Astrocyte of the cerebellum (primary cell): ENCODE measurements around the gene GNPDA2.
"Not testable (repeated sequence)": the region's sequence is repeated elsewhere in the genome, so short reads cannot be mapped to it uniquely, and the experiment has no call there.

Source experiments
- DNase-seq: peaks from one replicate; pipeline ENCODE4 v3.0.0-alpha.2; 2011; ENCODE audit warnings: low read depth
- H3K4me3 ChIP-seq: 2 replicates; pipeline ENCODE4 v1.5.1; 2011; ENCODE audit warnings: mild to moderate bottlenecking, low read depth, low read length, moderate library complexity
- CTCF ChIP-seq: IDR thresholded peaks from 2 replicates; pipeline ENCODE4 v1.5.1; 2012; ENCODE audit warnings: low read length, low read depth, moderate library complexity, mild to moderate bottlenecking; ENCODE audit errors: missing control alignments
- in situ Hi-C: cut with HindIII; loops from 2 replicates; pipeline ENCODE4 v1.10.0; 2017; ENCODE audit warnings: low sequenced_read_pairs

GNPDA2 gene

GRCh38 chr4:44760142-44760898 is 34.0 kb upstream of the GNPDA2 start:
- in situ Hi-C loops: no loop called here
- TF ChIP-seq CTCF: peak; percentile 30
- H3K4me3 ChIP-seq: no peak overlapping the region
- peak; percentile 20 for DNase-seq

- no peak for DNase-seq
- in situ Hi-C loops: no loop called here
- TF ChIP-seq CTCF: no peak
- no peak overlapping the region for H3K4me3 ChIP-seq
Measured at GRCh38 chr4:44756559-44756958, 30.2 kb upstream of the GNPDA2 start.

- no peak for DNase-seq
- in situ Hi-C loops: no loop called here
- H3K4me3 ChIP-seq: no peak overlapping the region
- TF ChIP-seq CTCF: no peak
Measured at GRCh38 chr4:44740201-44740600, 13.8 kb upstream of the GNPDA2 start.

- DNase-seq: no peak
- TF ChIP-seq CTCF: no peak
- no peak overlapping the region for H3K4me3 ChIP-seq
- in situ Hi-C loops: no loop called here
Measured at GRCh38 chr4:44738615-44739014, 12.3 kb upstream of the GNPDA2 start.

- in situ Hi-C loops: no loop called here
- TF ChIP-seq CTCF: no peak
- DNase-seq: no peak
- H3K4me3 ChIP-seq: no peak overlapping the region
Measured at GRCh38 chr4:44736900-44737299, 10.5 kb upstream of the GNPDA2 start.

GRCh38 chr4:44728694-44729093 is 2.3 kb upstream of the GNPDA2 start:
- DNase-seq, in situ Hi-C loops, H3K4me3 ChIP-seq: not testable (repeated sequence)

GRCh38 chr4:44727471-44727870 is 1.1 kb upstream of the GNPDA2 start:
- TF ChIP-seq CTCF: no peak
- no peak overlapping the region for H3K4me3 ChIP-seq
- in situ Hi-C loops: no loop called here
- DNase-seq: no peak
